Stimulated activated CD4-positive, alpha-beta T cell treated with anti-CD3 and anti-CD28 coated beads, Interleukin-4, amount 100 ng/mL, for 4 hours (primary cell): ENCODE results near the gene LCP1.

Experiments used
- DNase-seq, 2 experiments: peaks; one replicate each; pipeline ENCODE4 v3.0.0-alpha.2; 2020

LCP1 gene

DNA sequence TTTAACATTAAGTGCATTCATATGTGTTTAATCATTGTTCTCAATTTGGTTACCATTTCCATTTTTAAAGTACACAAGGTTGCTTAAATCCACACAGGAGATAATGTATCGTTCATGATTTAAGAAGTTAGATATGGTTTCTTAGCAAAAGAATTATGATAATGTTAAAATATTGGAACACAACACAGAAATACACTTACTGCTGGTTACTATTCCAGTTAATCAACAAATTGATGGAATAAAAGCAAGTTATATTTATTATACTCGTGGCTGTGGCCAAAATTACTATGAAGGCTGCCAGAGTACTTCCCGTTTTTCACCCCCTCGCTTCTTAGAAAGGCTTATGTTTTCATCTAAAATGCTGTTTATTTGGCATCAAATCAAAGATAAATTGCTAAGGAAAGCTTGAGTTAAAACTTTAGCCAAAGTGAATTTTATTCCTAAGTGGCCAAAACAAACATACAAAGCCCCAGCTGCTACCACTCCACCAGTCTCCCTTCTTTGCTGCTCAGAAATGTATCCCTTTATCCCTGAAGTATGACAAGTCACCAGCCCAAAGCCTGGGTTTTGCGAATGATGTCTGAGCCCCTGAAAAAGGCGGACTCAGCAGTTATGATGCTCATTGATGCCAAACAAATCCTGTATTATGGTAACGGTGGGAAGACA is 27.7 kb downstream of the LCP1 start:
- no peak for DNase-seq

- no peak for DNase-seq
These were observed 29.2 kb downstream of the LCP1 start for GRCh38 chr13:46152627-46153328.

- DNase-seq, result no peak
These were observed 31.8 kb downstream of the LCP1 start for GRCh38 chr13:46150134-46150693.

DNA sequence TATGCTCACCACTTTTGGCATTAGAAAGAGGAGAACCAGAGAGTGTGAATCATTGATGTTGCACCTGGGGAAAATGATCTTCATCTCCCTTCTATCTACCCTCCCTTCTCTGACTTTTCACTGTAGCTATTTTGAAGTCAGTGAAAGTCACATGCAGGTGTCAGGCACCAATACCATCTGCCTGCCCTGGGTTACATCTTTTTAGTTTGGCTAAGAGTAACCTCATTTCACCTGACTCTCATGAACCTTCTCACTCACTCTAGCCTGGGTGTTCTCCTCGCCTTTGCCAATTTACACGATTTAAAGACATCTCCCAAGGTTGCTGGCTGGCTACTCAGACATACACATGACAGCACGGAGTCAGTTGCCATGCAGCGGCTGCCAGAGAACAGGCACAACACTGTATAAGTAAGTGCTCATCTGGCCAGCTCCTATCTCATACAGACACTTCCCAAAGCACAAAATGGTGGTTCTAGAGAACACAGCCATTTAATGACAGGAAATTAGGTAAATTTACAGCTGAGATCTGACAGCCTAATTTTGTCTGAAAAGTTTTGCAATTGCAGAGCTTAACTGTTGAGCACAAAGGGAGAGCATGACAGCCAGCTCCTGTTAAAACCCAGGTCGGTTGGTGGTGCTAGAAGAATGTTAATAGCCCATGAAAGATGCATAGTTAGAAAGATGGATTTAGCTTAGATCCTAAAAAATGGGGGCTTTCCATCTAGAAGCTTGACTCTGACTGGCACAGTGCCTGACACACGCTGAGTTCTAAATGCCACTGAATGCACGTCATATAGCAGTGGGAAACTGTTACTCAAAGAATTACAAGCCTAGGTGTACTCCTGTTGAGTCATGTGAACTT is 32.5 kb downstream of the LCP1 start:
- DNase-seq, result peak in 1 of 2 experiments; percentile 36

- no peak for DNase-seq
These were observed 35.1 kb downstream of the LCP1 start for GRCh38 chr13:46146898-46147297.

- no peak for DNase-seq
These were observed 36.0 kb downstream of the LCP1 start for GRCh38 chr13:46145950-46146349.

- no peak for DNase-seq
These were observed 36.8 kb downstream of the LCP1 start for GRCh38 chr13:46145135-46145534.

- DNase-seq, result no peak
These were observed 38.7 kb downstream of the LCP1 start for GRCh38 chr13:46143184-46143701.

DNA sequence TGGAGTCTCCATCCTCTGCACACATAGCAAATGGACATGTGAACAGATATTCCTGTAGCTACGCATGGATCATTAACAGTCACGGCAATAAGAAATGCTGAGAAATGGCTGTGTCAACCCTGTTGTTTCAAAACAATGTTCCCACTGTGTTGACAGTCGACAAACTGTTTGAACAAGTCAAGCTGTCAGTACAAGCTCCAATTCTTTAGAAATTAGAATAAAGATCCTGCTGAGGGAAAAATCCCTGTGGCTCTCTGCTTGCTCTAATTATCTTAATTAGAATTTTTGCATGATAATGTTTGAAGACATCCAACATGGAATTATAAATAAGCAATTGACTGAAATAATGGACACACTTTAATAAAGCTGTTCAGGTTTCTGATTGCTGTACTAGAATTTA is 39.2 kb downstream of the LCP1 start:
- no peak for DNase-seq

DNA sequence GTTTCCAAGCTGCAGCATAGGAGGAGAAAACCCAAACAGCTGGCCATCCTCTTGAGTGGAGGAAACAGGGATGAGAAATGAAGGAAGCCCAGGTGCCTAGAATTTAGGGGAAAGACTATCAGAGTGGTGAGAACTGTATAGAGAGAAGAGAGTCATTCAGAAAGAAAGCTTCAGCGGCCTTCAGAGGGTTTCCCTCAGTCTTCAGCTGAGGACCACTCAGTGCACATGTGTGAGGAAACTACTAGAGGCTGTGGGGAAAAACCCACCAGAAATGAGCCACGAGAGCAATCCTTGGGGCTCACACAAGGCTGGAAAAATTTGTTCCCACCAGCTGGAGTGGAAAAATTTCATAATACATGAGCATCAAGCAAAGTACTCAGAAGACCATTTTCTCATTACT is 41.9 kb downstream of the LCP1 start:
- DNase-seq, result no peak

- no peak for DNase-seq
These were observed 44.2 kb downstream of the LCP1 start for GRCh38 chr13:46137627-46138317.

- no peak for DNase-seq
These were observed 45.3 kb downstream of the LCP1 start for GRCh38 chr13:46136688-46137087.

DNA sequence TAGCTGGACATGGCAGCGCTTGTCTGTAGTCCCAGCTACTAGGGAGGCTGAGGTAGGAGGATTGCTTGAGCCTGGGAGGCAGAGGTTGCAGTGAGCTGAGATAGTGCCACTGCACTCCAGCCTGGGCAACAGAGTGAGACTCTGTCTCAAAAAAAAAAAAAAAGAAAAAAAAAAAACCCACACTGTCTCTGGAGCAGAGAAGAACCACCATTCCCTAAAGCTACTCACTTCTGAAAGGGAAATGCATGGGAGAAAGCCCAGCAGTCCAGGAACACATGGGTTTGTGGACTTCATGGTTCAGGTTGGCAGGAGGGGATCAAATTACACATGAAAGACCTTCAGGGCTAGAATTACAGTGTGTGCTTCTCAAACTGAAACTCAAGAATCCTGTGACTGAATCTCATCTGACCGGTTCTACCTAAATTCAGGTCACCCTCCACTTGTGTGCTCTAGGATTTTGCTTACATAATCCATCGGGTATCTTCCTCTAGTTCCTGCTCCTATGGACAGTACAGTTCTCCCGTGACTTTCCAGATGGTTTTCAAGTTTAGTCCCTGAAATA is 46.9 kb downstream of the LCP1 start:
- DNase-seq, result no peak

DNA sequence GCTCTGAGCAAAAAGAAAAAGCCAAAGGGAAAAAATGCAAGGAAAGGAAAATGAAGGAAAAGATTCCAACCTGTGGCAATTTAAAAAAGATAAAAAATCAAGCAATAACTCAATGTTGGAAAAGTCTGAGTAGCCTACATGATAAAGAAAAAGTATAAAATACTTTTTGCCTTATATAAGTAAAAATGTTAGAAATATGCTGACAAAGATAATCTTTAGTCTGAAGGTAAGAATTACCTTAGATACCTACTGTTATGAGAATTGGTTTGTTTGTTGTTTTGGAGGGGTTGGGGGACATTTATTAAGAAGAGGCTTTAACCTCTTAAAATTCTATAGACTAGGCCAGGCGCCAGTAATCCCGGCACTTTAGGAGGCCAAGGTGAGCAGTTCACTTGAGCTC is 47.5 kb downstream of the LCP1 start:
- DNase-seq, result no peak

DNA sequence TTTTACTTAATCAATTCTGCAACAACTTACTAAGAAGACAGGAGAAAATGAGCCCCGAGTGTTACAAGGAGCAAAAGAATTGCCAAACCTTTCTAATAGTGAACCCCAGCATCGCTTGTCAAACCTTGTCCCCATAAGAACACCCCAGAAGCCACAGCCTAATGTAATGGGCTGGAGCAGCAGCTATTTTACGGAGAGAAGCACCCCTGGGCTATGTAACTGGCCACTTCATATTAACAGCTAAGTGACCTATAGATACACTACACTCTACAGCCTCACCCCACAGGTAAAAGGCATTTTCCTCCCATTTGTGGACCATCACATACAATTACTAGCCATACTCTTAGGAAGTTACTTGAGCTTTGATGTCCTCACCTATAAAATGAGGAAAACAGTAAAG is 49.9 kb downstream of the LCP1 start:
- no peak for DNase-seq

DNA sequence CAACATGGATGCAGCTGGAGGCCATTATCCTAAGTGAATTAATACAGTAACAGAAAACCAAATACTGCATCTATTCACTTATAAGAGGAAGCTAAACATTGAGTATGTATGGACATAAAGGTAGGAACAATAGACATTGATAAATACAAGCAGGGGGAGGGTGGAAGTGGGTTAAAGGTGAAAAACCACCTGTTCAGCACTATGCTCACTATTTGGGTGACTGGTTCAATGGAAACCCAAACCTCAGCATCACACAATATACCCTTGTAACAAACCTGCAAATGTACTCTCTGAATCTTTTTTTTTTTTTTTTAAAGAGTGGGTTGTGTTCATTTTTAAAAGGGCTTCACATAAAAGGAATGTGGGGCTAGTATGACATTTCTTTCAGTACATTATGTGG is 50.3 kb downstream of the LCP1 start:
- DNase-seq, result no peak

GRCh38 chr13:46129955-46130618 is 51.9 kb downstream of the LCP1 start:
- DNase-seq, result no peak

DNA sequence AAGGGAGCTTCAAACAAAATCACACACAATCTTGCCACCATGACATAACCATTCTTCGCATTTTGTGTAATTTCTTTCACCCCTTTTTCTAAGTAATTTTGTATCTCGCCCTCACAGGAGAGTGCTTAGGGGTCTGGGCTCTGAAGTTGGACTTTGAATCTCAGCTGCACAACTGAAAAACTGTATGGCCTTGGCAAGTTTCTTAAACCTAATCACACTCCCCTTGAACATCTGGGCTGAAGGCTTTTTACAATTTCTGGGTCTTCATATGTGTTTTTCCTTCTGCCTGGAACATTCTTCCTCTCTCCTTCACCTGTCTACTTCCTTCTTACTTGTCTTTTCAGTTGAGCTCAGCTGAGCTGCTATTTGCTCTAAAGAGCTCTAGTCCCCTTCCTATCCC is 52.9 kb downstream of the LCP1 start:
- no peak for DNase-seq

GRCh38 chr13:46127358-46128023 is 54.5 kb downstream of the LCP1 start:
- no peak for DNase-seq

DNA sequence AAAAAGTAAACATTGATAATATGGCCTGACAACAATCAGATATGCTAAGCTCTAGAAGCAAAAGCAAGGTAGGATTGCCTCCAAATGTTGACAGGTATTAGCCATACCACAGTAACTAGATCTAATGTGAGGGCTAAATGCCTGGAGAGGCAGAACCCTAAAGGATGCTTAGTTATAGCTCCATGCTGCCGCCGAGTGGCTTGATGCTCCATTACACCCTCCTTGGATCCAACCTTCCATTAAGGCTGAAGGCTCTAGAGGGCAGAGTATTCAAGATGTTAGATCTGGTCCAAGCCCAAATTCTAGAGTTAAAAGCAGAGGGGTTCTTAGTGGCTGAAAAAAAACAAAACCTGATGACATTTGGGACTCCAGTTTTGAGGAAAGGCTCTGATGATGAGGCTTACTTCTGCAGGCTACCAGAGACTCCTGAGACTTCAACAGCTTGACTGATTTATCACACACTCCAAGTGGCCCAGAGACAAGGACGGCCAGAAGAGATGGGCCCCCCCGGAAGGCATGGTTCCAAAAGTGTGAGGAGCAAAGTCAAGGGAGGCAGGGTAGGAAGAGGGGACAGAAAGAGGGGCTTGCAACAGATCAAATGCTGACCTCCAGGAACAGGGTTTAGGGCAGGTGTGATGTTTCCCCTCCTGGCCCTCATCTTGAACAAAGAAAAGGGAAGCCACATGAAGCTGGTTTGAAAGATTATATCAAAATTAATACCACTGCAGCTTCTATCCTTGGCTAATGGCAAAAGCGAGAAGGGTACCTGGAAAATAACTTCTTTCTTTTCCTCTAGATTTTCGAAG is 55.2 kb downstream of the LCP1 start:
- peak; percentile 58 for DNase-seq
